Ishikawa (cell line): ENCODE measurements around the gene ADD2.

Experiments used
- CEBPB ChIP-seq: IDR thresholded peaks from 2 replicates; pipeline ENCODE4 v1.6.1; 2012
- CREB1 ChIP-seq: IDR thresholded peaks from 2 replicates; pipeline ENCODE4 v1.6.1; 2012; ENCODE audit warnings: low read depth
- EP300 ChIP-seq: IDR thresholded peaks from 2 replicates; pipeline ENCODE4 v1.6.1; 2012; ENCODE audit warnings: borderline replicate concordance
- FOXM1 ChIP-seq: IDR thresholded peaks from 2 replicates; pipeline ENCODE4 v1.6.1; 2012; ENCODE audit warnings: low read depth, borderline replicate concordance
- NFIC ChIP-seq: IDR thresholded peaks from 2 replicates; pipeline ENCODE4 v1.6.1; 2012
- REST ChIP-seq: IDR thresholded peaks from 2 replicates; pipeline ENCODE4 v1.6.1; 2012; ENCODE audit warnings: low read depth, mild to moderate bottlenecking
- TAF1 ChIP-seq: IDR thresholded peaks from 2 replicates; pipeline ENCODE4 v1.6.1; 2012; ENCODE audit warnings: low read depth, mild to moderate bottlenecking

- TF ChIP-seq CREB1 (no peak), EP300 (no peak), TAF1 (no peak), NFIC (peak; percentile 93), FOXM1 (no peak), REST (no peak), CEBPB (no peak)
Measured at GRCh38 chr2:70627211-70627898, 140.6 kb downstream of the ADD2 start.
